ENCODE measurements around the gene DNAJA2. TPM values are rescaled to one million over a fixed set of nuclear protein-coding genes. Genes with fewer than 3 reads are reported as not detected.
A peak's percentile ranks its signal among the peaks of the same experiment; 100 is the strongest.

Gene DNAJA2
- polyA plus RNA-seq, 1 donor (not counting 4 experiments of a cell fraction or from before 2014, with no cell fraction given), result 36.3 TPM

- dilution Hi-C loops (cut with MboI; ENCODE audit: extremely low pct_ligation_motif_present, low sequenced_read_pairs), result no loop called here
- FAIRE-seq, result peak; percentile 66
- H3K9me3 ChIP-seq (ENCODE audit: control insufficient read depth, low read depth, low read length), result no peaks in the 10 kb centered on the region
- no peak for DNase-seq (ENCODE audit: low read depth, low spot score)
- TF ChIP-seq CTCF (optimal IDR thresholded peaks at IDR 0.05 in 1 of 3, IDR thresholded peaks at IDR 0.05 in 1 of 3, conservative IDR thresholded peaks at IDR 0.05 in 1 of 3; ENCODE audit: extremely low read depth in 1 of 3, insufficient read depth in 2 of 3, low read length in 3 of 3) (peak; percentile 72 to 93 (median 83)), EZH2 (IDR thresholded peaks at IDR 0.05; ENCODE audit: low read length) (no peak)
- no peaks in the 10 kb centered on the region for H3K9me1 ChIP-seq (ENCODE audit: control insufficient read depth, extremely low read depth, insufficient read depth, low read length)
- H3K36me3 ChIP-seq (ENCODE audit: control insufficient read depth in 2 of 2, extremely low read depth in 1 of 2, insufficient read depth in 2 of 2, low read length in 2 of 2), result no peaks in the 10 kb centered on the region
- peak overlapping the region; percentile 6 for H3K4me2 ChIP-seq (ENCODE audit: control insufficient read depth, extremely low read depth, insufficient read depth, low read depth, low read length)
- H3K9ac ChIP-seq (ENCODE audit: control insufficient read depth, extremely low read depth, insufficient read depth, low read length), result no peak overlapping the region
- no peaks in the 10 kb centered on the region for H3K4me1 ChIP-seq (ENCODE audit: control insufficient read depth, extremely low read depth, insufficient read depth, low read length)
- no peaks in the 10 kb centered on the region for H4K20me1 ChIP-seq (ENCODE audit: control insufficient read depth, extremely low read depth, insufficient read depth, low read length)
- no peaks in the 10 kb centered on the region for H3K79me2 ChIP-seq (ENCODE audit: control insufficient read depth, insufficient read depth, low read length)
- H3K27ac ChIP-seq (ENCODE audit: control insufficient read depth, insufficient read depth, low read length), result no peak overlapping the region
- H3K4me3 ChIP-seq (ENCODE audit: control insufficient read depth in 2 of 3, extremely low read depth in 1 of 3, insufficient read depth in 2 of 3, low read depth in 1 of 3, low read length in 3 of 3), result no peak overlapping the region
- peaks cover 2% of the 10 kb centered on the region for H3K27me3 ChIP-seq (ENCODE audit: control insufficient read depth, extremely low read depth, insufficient read depth, low read length)
- no peak overlapping the region for H2AFZ ChIP-seq (ENCODE audit: control insufficient read depth, low read length)
Observed at GRCh38 chr16:47018223-47018891, 44.9 kb upstream of the DNAJA2 start.

- Histone ChIP-seq H3K4me3 (ENCODE audit: control insufficient read depth in 2 of 3, extremely low read depth in 1 of 3, insufficient read depth in 2 of 3, low read depth in 1 of 3, low read length in 3 of 3) (no peak overlapping the region), H2AFZ (ENCODE audit: control insufficient read depth, low read length) (no peak overlapping the region), H3K4me2 (ENCODE audit: control insufficient read depth, extremely low read depth, insufficient read depth, low read depth, low read length) (no peak overlapping the region), H3K9me1 (ENCODE audit: control insufficient read depth, extremely low read depth, insufficient read depth, low read length) (no peaks in the 10 kb centered on the region), H3K79me2 (ENCODE audit: control insufficient read depth, insufficient read depth, low read length) (no peaks in the 10 kb centered on the region), H3K27me3 (ENCODE audit: control insufficient read depth, extremely low read depth, insufficient read depth, low read length) (peaks cover 2% of the 10 kb centered on the region), H3K4me1 (ENCODE audit: control insufficient read depth, extremely low read depth, insufficient read depth, low read length) (no peaks in the 10 kb centered on the region), H3K27ac (ENCODE audit: control insufficient read depth, insufficient read depth, low read length) (no peak overlapping the region), H3K9ac (ENCODE audit: control insufficient read depth, extremely low read depth, insufficient read depth, low read length) (no peak overlapping the region), H3K36me3 (ENCODE audit: control insufficient read depth in 2 of 2, extremely low read depth in 1 of 2, insufficient read depth in 2 of 2, low read length in 2 of 2) (no peaks in the 10 kb centered on the region), H4K20me1 (ENCODE audit: control insufficient read depth, extremely low read depth, insufficient read depth, low read length) (no peaks in the 10 kb centered on the region), H3K9me3 (ENCODE audit: control insufficient read depth, low read depth, low read length) (no peaks in the 10 kb centered on the region)
- FAIRE-seq, result no peak
- dilution Hi-C loops (cut with MboI; ENCODE audit: extremely low pct_ligation_motif_present, low sequenced_read_pairs), result no loop called here
- TF ChIP-seq EZH2 (IDR thresholded peaks at IDR 0.05; ENCODE audit: low read length) (no peak), CTCF (optimal IDR thresholded peaks at IDR 0.05 in 1 of 3, IDR thresholded peaks at IDR 0.05 in 1 of 3, conservative IDR thresholded peaks at IDR 0.05 in 1 of 3; ENCODE audit: extremely low read depth in 1 of 3, insufficient read depth in 2 of 3, low read length in 3 of 3) (no peak)
- DNase-seq (ENCODE audit: low read depth, low spot score), result no peak
Observed at GRCh38 chr16:47017636-47018035, 44.2 kb upstream of the DNAJA2 start.
